PC-9 (cell line): ENCODE data around the gene C12orf54. TPM values are rescaled to one million over a fixed set of nuclear protein-coding genes. Genes with fewer than 3 reads are reported as not detected.

Source experiments
- BruUV-seq: library from RNA; stranded (reverse); fragments of 400-500 nt; replicated peaks from 2 replicates; lab custom pipeline; 2021; lab: Mats Ljungman, UMichigan
- CTCF ChIA-PET: fragments of 300-600 bp; sonication (Branson Sonifier 250); formaldehyde crosslinking; loops from one replicate; lab custom pipeline; 2022; ENCODE audit warnings: antibody characterized with exemption; lab: Charles Lee
- POLR2A ChIA-PET: fragments of 300-600 bp; sonication (Branson Sonifier 250); formaldehyde crosslinking; loops from one replicate; lab custom pipeline; 2022; ENCODE audit warnings: antibody characterized with exemption; ENCODE audit not compliant: unreplicated experiment; lab: Charles Lee
- DNase-seq, 2 experiments: peaks; one replicate each; pipeline versions ENCODE4 v3.0.0 to v3.0.0-alpha.2; 2015 to 2022; ENCODE audit warnings: mixed read lengths in 1 of 2
- H2AFZ ChIP-seq: fragments of 200-600 bp; sonication (generic); 2 replicates; pipeline ENCODE4 v1.8.1; 2017; ENCODE audit warnings: antibody characterized with exemption
- H3F3A ChIP-seq: fragments of 200-600 bp; sonication (generic); 2 replicates; pipeline ENCODE4 v1.8.1; 2017; ENCODE audit warnings: antibody characterized with exemption, mild to moderate bottlenecking, low read depth; ENCODE audit not compliant: insufficient read depth
- H3K27ac ChIP-seq: fragments of 200-600 bp; sonication (generic); 2 replicates; pipeline ENCODE4 v1.6.1; 2016; ENCODE audit warnings: mixed run types
- H3K27me3 ChIP-seq: fragments of 200-600 bp; sonication (generic); 2 replicates; pipeline ENCODE4 v1.6.1; 2016; ENCODE audit warnings: low read depth, mixed run types; ENCODE audit not compliant: insufficient read depth
- H3K36me3 ChIP-seq: fragments of 200-600 bp; sonication (generic); 2 replicates; pipeline ENCODE4 v1.6.1; 2016; ENCODE audit warnings: low read depth, mixed run types
- H3K4me1 ChIP-seq: fragments of 200-600 bp; sonication (generic); replicated peaks from 2 replicates; pipeline ENCODE4 v1.6.1; 2016; ENCODE audit warnings: mixed run types; ENCODE audit not compliant: insufficient read depth
- H3K4me2 ChIP-seq: fragments of 200-600 bp; sonication (generic); 2 replicates; pipeline ENCODE4 v1.6.1; 2017; ENCODE audit warnings: mixed run types
- H3K4me3 ChIP-seq: fragments of 200-600 bp; sonication (generic); 2 replicates; pipeline ENCODE4 v1.6.1; 2016; ENCODE audit warnings: mixed run types
- H3K79me2 ChIP-seq: fragments of 200-600 bp; sonication (generic); 2 replicates; pipeline ENCODE4 v1.6.1; 2017; ENCODE audit warnings: low read depth, mixed run types
- H3K9me2 ChIP-seq: fragments of 200-600 bp; sonication (generic); 2 replicates; pipeline ENCODE4 v1.8.1; 2017; ENCODE audit warnings: mild to moderate bottlenecking; ENCODE audit not compliant: insufficient read depth
- H3K9me3 ChIP-seq: fragments of 200-600 bp; sonication (generic); 2 replicates; pipeline ENCODE4 v1.8.1; 2016; ENCODE audit warnings: low read depth; ENCODE audit not compliant: insufficient read depth
- H4K20me1 ChIP-seq: fragments of 200-600 bp; sonication (generic); 2 replicates; pipeline ENCODE4 v1.8.1; 2017; ENCODE audit not compliant: insufficient read depth
- EZH2 ChIP-seq: fragments of 200-600 bp; sonication (generic); IDR thresholded peaks from 2 replicates; pipeline ENCODE4 v1.8.0; 2017; ENCODE audit warnings: antibody characterized with exemption, low read depth
- intact Hi-C: fragments of 100-400 bp; cut with micrococcal nuclease; formaldehyde crosslinking; loops from one replicate; pipeline ENCODE4 v1.10.0; 2022; ENCODE audit not compliant: unreplicated experiment
- total RNA-seq: library from RNA; stranded (reverse); gene quantifications from 2 replicates; pipeline ENCODE4 v1.2.3, GENCODE V29; 2021
- TF ChIP-seq, protein P1 (sequence below): fragments of 200-600 bp; sonication (generic); conservative IDR thresholded peaks from 2 replicates; pipeline ENCODE4 v1.6.1; 2017; ENCODE audit warnings: mixed run types, antibody characterized with exemption, mild to moderate bottlenecking, moderate library complexity

The C12orf54 gene
- total RNA-seq, 1 experiment from 2014 or later, result not detected

DNA sequence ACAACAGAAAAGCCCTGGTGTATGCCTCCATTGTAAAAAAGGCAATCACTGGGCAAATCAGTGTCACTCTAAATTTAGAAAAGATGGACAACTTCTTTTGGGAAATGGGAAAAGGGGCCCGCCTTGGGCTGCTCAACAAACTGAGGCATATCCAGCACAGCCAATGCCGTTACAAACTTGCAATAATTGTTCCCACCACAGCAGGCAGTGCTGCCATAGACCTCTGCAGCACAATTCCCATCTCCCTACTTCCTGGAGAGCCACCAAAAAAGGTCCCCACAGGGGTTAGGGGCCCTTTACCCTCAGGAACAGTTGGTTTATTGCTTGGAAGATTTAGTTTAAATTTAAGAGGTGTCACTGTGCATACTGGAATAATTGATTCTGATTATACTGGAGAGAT lies 26.7 kb downstream of the C12orf54 start:
- Histone ChIP-seq H2AFZ (no peak overlapping the region), H3K79me2 (no peaks in the 10 kb centered on the region), H3K4me3 (no peak overlapping the region), H4K20me1 (no peaks in the 10 kb centered on the region), H3K4me2 (no peak overlapping the region), H3K27me3 (peaks cover 60% of the 10 kb centered on the region), H3K27ac (no peak overlapping the region), H3K9me3 (no peaks in the 10 kb centered on the region; the same call in 1 of the 2 replicates), H3K36me3 (no peaks in the 10 kb centered on the region), H3F3A (no peaks in the 10 kb centered on the region), H3K4me1 (no peaks in the 10 kb centered on the region), H3K9me2 (0 out of 2 replicates have a peak, but pooled peaks cover 4% of the 10 kb centered on the region)
- BruUV-seq, result no TSS peak
- no peak for DNase-seq
- no peak for TF ChIP-seq EZH2
- TF ChIP-seq, protein P1, sequence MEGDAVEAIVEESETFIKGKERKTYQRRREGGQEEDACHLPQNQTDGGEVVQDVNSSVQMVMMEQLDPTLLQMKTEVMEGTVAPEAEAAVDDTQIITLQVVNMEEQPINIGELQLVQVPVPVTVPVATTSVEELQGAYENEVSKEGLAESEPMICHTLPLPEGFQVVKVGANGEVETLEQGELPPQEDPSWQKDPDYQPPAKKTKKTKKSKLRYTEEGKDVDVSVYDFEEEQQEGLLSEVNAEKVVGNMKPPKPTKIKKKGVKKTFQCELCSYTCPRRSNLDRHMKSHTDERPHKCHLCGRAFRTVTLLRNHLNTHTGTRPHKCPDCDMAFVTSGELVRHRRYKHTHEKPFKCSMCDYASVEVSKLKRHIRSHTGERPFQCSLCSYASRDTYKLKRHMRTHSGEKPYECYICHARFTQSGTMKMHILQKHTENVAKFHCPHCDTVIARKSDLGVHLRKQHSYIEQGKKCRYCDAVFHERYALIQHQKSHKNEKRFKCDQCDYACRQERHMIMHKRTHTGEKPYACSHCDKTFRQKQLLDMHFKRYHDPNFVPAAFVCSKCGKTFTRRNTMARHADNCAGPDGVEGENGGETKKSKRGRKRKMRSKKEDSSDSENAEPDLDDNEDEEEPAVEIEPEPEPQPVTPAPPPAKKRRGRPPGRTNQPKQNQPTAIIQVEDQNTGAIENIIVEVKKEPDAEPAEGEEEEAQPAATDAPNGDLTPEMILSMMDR, result no peak
- POLR2A ChIA-PET, result no interaction called here
- intact Hi-C loops, result no loop called here
- CTCF ChIA-PET, result no interaction called here

DNA sequence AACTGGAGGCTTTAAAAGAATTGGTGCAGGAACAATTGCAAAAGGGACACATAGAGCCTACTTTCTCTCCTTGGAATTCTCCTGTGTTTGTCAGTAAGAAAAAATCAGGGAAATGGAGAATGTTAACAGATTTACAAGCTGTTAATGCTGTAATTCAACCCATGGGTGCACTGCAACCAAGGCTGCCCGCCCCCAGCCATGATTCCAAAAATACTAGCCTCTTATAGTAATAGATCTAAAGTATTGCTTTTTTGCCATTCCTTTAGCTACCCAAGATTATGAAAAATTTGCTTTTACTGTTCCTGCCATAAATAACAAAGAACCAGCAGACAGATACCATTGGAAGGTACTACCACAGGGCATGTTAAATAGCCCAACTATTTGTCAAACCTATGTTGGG lies 27.8 kb downstream of the C12orf54 start:
- Histone ChIP-seq H3K9me3 (no peaks in the 10 kb centered on the region; the same call in 1 of the 2 replicates), H3K4me3 (no peak overlapping the region), H3K4me1 (no peaks in the 10 kb centered on the region), H3K79me2 (no peaks in the 10 kb centered on the region), H4K20me1 (no peaks in the 10 kb centered on the region), H3K4me2 (no peak overlapping the region), H3K27ac (no peak overlapping the region), H2AFZ (no peak overlapping the region), H3F3A (no peaks in the 10 kb centered on the region), H3K36me3 (no peaks in the 10 kb centered on the region), H3K9me2 (0 out of 2 replicates have a peak, but pooled peaks cover 4% of the 10 kb centered on the region), H3K27me3 (peaks cover 60% of the 10 kb centered on the region)
- no TSS peak for BruUV-seq
- no peak for TF ChIP-seq EZH2
- TF ChIP-seq, protein P1, result no peak
- POLR2A ChIA-PET, result no interaction called here
- CTCF ChIA-PET, result no interaction called here
- intact Hi-C loops, result no loop called here
- no peak for DNase-seq

DNA sequence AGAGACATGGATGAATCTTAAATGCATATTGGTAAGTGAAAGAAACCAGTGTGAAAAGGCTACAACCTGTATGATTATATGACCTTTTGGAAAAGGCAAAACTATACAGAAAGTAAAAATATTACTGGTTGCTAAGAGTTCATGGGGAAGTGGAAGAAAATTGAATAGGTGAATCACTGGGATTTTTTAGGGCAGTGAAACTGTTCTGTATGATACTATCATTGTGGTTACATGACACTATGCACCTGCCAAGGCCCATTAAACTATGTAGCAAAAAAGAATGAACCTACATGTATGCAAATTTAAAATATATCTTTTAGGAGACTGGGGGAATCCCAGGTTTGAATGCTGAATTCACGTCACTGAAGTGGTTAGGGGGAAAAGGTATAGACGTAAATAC lies 30.6 kb downstream of the C12orf54 start:
- H3K9me3 ChIP-seq, result no peaks in the 10 kb centered on the region; the same call in 1 of the 2 replicates
- no peaks in the 10 kb centered on the region for H3K4me1 ChIP-seq
- CTCF ChIA-PET, result no interaction called here
- H3K9me2 ChIP-seq, result 0 out of 2 replicates have a peak, but pooled peaks cover 4% of the 10 kb centered on the region
- no peak overlapping the region for H2AFZ ChIP-seq
- no peaks in the 10 kb centered on the region for H3K36me3 ChIP-seq
- no peak overlapping the region for H3K27ac ChIP-seq
- POLR2A ChIA-PET, result no interaction called here
- no peak for DNase-seq
- intact Hi-C loops, result no loop called here
- H4K20me1 ChIP-seq, result no peaks in the 10 kb centered on the region
- no peaks in the 10 kb centered on the region for H3F3A ChIP-seq
- TF ChIP-seq, protein P1, result no peak
- TF ChIP-seq EZH2, result no peak
- no TSS peak for BruUV-seq
- peaks cover 41% of the 10 kb centered on the region for H3K27me3 ChIP-seq
- no peaks in the 10 kb centered on the region for H3K79me2 ChIP-seq
- no peak overlapping the region for H3K4me3 ChIP-seq
- no peak overlapping the region for H3K4me2 ChIP-seq
